Fibroblast of skin of left quadriceps (primary cell): ENCODE results near the gene CD53.

Experiments
- DNase-seq, 2 experiments: peaks; one replicate each; pipeline ENCODE4 v3.0.0-alpha.2; 2013; ENCODE audit warnings: low read depth in 2 of 2

The CD53 gene

DNA sequence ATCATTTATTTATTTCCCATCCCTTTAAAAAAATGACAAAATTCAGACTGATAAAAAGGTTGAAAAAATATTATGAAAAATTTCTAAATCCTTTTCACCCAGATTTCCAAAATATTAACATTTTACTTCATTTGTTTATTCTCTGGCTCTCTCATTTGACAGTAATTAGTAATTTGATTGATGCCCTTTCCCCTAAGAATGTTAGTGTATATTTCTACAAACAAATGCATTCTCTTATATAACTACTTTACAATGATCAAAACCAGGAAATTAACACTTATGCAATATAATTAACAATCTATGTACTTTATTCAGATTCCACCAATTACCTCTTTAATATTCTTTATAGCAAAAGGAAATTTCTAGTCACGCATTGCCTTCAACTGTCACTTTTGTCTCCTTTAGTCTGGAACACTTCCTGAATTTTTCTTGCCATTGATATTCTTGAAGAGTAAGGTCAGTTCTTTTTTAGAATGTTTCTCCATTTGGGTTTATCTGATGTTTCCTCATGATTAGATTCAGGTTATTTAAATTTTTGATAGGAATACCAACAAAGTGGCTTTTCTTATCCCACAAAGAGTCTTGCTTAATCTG, 3.9 kb downstream of the CD53 start:
- no peak for DNase-seq

DNA sequence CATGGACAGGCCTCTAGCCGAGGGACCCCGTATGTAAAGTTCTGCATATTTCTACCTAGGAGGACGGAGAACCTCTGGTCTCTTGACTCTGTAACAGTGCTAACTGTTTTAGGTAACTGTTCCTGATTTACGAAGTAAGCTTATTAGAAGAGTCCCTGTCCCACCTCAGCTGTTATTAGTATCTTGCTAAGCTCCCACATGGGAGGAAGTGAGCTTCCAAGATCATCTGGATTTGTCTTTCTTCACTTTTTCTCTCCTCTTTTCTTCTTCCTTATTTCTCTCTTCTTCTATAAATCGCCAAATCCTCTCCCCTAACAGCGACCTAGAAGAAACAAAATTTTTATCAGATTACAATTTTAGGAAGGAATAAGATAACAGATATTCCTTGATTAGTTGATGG, 4.4 kb downstream of the CD53 start:
- DNase-seq: no peak

DNA sequence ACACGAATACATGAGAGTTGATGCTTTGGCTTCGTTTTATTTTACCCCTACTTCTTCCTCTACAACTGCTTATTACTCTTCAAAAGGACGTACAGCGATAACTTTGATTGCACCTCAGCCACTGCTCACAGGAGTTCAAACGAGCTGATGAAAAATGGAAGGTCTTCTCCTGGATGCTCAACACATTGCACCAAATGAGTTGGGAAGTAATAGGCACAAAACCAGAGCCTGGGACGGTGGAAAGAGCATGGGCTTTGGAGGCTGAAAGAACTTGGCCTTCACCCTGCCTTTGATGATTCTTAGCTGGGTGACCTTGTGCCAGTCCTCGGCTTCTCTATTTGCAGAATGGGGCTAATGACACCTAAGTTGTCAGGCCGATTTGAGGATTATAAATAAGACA, 4.8 kb downstream of the CD53 start:
- DNase-seq: no peak

DNA sequence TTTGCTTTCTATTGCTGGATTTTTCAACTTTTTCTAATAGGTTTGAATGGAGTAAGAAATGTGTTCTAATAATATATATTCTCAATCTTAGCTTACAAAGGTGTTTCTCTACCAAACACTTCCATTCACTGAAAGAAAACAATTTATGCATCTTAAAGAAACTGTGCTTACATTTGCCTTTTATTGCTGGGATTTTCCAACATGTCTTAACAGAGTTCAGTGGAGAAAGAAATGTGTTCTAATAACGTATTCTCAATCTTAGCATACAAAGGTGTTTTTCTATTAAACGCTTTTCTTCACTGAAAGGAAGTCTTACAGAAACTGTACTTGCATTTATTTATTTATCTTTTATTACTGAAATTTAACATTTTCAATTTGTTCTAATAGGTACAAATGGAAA, 5.6 kb downstream of the CD53 start:
- DNase-seq: no peak

DNA sequence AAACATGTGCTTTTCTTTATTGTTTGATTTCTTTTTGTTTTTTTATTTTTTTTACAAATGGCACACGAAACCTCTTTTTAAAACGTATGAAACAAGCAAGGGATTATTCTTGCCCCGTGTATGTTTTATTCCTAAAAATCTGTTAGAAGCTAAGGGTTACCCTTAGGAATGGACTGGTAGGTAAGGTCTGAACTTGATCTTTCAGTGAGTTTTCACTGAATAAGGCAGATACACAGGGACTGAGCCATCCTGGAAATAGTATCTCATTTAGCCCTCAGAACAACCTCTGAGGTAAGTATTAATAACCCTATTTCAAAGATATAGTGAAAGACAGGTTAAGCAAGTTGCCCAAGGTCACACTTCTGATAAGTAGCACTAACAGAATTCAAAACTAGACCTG, 6.0 kb downstream of the CD53 start:
- DNase-seq: no peak

DNA sequence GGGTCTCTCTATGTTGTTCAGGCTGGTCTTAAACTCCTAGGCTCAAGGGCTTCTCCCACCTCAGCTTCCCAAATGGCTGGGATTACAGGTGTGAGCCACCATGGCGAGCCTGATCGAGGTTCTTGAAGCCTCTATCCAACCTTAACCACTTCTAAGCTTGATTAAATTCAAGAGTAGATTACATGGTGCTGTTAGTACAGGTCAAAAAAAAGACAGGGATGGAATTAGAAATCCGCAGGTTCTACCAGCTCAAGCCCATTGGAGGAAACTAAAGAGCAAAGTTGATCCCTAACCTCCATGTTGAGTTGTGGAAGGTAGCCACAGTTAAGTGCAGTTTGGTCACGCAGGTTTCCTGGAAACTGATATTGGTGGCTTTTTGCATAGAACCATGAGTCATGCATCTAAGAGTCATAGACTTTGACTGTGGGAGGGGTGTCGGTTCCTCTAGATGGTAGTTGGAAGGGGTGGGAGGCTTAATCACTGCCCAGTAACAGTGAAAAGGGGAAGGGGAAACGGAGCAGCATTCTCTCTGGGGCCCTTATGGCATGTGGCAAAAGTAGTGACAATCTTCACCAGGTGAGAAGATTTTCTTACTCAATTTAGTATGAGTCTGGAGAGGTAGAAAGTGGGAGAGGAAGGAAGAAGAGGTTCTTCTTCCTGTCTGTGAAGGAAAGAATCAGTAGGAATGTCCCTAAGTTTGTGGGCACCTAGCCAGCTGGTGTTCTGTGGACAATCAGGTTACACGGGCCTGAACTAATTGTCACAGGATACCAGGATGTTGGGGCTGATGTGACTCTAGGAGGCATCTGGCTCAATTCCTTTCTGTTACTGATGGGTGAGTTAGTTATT, 7.0 kb downstream of the CD53 start:
- DNase-seq: no peak

DNA sequence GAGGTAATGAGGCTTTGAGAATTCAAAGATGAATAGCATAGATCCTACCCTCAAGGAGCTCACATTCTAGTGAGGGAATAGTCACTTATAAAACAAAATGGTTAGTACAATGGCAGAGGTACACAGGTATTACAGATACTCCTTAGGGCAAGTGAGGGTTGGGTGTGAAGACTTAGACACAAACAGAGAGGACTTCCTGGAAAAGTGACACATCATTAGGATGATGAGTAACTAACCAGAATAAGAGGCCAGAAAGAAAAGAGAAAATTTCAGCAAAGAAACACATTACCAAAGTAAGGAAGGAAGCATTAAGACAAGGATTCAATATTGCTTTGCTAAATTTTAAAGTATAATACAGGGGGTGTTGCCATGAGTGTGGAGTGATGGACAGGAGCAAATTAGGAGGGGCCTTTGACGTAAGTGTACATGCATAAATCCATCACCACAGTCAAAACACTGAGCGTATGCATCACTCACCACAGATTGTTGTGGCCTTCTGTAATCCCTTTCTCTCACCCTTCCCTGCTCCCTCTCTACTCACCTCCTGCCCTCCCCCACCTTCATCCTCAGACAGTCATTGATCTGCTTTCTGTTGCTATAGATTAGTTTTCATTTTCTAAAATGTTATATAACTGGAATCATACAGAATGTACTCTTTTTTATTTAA, 7.9 kb downstream of the CD53 start:
- DNase-seq: no peak

DNA sequence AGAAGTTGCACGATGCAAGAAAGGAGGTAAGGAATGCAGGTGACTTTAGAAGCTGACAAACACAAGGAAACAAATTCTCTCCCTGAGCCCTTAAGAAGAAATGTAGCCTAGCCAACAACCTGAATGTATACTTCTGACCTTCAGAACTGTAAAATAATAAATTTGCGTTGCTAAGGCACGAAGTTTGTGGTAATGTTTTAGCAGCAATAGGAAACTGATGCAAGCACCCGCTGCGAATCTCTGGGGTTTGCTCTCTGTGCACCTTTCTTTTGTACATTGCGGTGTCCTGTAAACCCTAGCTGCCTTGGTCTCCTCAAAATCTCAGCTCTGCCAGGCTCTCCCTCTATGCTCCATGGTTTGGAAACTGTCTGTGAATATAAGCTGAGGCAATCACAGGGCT, 15.1 kb downstream of the CD53 start:
- no peak for DNase-seq

DNA sequence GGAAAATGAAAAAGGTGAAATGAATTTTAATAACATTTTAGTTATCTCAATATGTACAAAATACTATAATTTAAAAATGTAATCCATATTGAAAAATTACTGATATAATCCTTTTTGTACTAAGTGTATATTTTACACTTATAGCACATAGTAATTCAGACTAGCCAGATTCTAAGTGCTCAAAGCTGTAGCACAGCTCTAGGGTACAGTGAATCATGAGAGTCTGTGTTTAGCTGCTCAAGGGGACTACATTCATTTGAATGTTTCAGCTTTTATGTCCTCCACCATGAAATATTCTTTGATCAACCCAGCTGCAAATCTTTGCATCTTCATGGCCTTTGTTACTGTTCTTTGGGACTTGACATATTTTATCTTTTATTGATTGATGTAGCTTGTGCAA, 15.7 kb downstream of the CD53 start:
- no peak for DNase-seq

DNA sequence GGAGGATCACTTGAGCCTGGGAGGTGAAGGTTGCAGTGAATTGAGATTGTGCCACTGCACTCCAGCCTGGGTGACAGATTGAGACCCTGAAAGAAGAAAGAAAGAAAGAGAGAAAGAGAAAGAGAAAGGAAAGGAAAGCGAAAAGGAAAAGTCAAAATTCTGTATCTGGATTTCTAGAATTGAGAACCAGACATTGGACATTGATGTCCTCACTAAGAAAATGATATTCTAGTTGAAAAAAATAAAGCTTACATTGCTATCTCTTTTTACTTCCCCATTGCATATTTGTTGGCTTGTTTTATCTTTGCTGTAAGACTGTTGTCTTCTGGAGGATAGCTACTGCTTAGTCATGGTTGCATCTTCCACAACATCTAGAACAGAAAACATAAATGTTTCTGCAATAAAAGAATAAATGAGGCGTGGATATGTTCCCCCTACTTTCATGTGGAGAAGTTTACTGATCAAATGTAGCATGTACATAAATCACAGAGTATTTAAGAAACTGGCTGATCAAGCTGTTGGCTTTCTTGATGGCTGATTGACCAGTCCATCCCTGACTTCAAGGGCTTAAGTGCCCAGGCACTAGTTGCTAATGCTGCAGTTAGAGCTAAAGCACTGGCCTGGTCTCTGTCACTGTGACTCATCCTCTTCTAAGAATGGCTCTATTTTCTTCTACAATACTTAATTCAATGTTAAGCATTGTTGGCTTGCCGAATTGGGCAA, 17.7 kb downstream of the CD53 start:
- DNase-seq: no peak

DNA sequence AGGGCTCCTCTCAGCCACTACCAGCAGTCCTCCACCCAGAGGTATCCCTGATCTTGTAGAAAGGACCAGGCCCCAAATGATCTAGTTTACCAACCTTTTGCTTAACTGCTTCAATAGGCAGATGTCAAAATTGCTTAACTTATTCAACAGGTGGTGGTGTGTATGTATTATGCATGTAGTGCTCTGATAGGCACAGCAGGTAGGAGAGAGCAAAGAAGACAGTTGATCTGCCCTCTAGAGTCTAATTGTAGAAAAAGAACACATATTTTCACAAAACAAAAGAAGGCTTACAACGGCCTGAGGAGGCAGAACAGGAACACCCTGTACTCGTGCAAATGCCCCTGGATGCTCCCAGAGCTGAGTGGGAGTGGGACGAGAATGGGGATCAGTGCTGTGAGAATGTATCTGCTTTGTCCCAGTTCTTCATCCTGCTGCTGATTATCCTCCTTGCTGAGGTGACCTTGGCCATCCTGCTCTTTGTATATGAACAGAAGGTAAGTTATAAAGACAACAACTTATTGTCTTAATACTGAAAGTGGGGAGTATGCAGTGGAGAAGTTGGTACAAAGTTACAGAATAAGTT, 21.1 kb downstream of the CD53 start:
- no peak for DNase-seq

DNA sequence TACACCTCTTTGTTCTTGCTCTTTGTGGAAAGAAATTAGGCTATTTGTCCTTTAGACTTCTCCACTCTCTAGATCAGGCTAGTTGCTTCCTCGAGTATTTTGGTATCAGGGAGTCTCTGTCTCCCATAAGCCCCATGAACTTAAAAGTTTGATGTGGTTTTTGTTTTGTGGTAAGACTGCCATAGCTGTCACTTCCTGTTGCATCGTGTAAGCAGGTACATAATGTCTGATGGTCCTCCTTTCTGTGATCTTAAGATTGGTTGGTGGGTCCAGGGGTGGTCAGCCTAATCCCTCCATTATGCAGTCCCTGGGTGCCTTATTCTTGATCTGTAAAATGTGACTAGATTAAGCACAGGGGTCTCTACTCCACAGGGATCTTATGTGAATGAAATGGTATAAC, 23.1 kb downstream of the CD53 start:
- DNase-seq: no peak

DNA sequence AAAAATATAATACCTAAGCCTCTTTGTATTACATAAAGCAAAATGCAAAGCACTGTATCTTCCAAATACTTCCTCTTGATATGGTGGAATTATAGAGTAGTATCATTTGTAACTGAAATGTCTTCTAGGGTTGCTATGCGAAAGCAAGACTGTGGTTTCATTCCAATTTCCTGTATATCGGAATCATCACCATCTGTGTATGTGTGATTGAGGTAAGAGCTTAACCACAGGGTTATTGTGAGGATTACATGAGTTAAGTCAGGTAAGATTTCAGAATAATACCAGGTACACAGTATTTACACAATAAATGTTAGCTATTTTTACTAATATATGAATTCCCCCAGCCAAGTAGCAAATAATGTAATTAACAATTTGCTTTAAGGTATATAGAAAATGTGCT, 24.7 kb downstream of the CD53 start:
- no peak for DNase-seq

DNA sequence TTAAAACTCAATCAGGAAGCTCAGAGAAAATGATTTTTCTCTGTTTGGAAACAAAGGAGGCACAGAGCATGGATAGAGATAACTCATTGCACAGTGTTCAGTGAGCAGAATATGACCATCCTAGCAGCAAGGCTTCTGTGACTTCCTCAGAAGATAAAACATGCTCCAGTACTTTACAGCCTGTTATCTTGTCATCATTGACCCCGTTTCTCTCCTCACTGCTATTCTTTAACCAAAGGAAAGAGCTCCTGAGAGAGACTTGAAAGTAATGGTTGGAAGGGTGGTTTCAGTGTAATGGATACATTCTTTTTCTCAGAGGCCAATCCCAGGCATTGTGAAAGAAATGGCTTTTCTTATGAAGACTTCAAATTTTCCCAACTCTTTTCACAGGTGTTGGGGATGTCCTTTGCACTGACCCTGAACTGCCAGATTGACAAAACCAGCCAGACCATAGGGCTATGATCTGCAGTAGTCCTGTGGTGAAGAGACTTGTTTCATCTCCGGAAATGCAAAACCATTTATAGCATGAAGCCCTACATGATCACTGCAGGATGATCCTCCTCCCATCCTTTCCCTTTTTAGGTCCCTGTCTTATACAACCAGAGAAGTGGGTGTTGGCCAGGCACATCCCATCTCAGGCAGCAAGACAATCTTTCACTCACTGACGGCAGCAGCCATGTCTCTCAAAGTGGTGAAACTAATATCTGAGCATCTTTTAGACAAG, 25.9 kb downstream of the CD53 start:
- no peak for DNase-seq

DNA sequence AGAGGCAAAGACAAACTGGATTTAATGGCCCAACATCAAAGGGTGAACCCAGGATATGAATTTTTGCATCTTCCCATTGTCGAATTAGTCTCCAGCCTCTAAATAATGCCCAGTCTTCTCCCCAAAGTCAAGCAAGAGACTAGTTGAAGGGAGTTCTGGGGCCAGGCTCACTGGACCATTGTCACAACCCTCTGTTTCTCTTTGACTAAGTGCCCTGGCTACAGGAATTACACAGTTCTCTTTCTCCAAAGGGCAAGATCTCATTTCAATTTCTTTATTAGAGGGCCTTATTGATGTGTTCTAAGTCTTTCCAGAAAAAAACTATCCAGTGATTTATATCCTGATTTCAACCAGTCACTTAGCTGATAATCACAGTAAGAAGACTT, 26.5 kb downstream of the CD53 start:
- DNase-seq: no peak

DNA sequence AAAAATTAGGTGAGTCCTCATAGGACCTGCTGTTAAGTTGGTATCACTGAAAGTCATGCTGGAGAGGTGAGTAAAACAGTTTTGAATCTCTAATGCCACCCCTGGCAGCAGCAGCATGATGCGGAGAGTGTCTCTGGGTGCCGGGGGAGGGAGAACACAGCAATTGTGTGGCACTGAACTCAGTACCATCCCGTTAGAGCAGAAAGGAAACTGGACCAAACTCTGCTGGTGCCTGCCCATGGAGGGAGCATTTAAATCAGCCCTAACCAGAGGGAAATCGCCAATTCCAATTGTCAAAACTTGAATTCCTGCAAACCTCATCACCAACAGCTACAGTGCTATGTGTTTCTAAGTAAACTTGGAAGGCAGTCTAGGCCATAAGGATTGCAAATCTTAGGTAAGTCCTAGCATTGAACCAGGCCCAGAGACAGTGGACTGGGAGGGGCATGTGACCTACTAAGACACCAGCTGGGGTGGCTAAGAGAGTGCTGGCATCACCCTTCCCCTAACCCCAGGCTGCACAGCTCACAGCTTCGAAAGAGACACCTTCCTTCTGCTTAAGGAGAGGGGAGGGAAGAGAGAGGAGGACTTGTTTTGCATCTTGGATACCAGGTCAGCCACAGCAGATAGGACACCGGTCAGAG, 30.0 kb downstream of the CD53 start:
- DNase-seq: no peak

DNA sequence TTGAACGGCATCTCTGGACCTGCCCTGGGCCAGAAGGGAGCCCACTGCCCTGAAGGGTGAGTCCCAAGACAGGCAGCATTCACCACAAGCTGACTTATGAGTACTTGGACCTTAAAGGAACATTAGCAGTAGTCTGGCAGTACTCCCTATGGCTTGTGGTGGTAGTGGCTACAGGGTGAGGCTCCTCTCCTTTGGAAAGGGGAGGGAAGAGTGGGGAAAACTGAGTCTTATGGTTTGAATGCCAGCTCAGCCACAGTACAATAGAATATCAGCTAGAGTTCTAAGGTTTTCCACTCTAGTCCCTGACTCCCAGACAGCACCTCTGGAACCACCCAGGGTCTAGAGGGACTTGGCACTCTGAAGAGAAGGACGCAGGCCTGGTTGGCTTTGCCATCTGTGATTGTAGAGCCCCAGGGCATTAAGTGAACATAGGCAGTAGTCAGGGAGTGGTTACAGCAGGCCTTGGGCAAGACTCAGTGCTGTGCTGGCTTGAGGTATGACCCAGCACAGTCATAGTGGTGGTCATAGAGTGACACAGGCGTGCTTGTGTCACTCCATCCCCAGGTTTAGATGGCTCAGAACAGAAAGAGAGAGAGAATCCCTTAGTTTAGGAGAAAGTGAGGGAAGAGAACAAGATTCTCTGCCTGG, 31.0 kb downstream of the CD53 start:
- no peak for DNase-seq

DNA sequence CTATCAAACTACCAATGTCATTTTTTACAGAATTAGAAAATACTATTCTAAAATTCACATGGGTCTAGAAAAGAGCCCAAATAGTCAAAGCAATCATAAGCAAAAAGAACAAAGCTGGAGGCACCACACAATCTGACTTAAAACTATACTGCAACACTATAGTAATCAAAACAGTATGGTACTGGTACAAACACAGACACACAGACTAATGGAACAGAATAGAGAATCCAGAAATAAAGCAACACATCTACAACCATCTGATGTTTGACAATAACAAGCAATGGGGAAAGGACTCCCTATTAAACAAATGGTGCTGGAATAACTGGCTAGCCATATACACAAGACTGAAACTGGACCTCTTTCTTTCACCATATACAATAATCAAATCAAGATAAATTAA, 39.8 kb downstream of the CD53 start:
- no peak for DNase-seq

DNA sequence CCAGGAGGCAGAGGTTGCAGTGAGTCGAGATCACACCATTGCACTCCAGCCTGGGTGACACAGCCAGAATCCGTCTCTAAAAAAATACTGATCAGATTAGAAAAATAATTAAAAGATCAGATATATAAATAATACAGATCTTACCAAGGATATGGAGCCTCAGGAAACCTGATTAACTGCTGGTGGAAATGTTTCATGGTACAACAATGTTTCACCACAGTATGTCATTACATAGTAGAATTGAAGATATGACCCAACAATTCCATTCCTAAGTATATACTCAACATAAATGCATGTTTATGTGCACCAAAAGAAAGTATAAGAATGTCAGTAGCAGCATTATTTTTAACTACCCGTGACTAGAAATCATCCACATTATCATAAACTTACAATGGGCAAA, 41.7 kb downstream of the CD53 start:
- no peak for DNase-seq

DNA sequence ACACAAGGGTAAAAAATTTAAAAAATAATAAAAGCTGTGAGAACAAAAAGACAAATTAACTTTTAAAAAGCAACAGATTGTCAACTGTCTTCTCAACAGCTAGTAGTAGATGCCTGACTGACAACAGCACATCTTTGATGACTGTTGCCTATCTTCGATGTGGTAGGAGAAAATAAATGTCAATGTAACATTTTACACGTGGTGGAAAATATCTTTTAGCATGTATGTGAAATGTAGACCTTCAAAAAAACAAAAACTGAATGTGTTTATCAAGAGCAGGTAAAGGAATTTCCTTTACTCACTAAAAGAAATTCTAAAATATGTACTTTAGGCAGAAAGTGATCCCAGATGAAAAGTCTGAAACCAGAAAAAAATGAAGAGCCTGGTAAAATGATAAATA, 42.9 kb downstream of the CD53 start:
- DNase-seq: no peak

DNA sequence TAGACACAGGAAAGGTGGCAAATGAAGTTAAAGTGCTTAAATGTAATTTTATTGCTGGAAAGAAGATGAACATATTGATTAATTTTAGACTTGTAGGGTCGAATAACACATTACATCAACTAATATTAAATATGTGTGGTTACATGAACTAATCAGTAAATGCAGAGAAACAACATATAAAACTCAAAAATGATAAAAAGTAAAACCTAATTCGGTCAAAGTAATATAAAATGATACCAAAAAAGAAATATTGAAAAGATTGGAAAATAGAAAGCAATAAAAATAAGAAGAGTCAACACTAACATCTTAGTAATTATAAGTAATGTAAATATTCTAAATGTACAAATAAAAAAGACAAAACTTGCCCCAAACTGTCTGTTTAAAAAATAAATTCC, 43.3 kb downstream of the CD53 start:
- DNase-seq: no peak
